Sigmoid colon (tissue), 7 donors: ENCODE measurements around the gene ZDHHC11. TPM values are rescaled to one million over a fixed set of nuclear protein-coding genes. Genes with fewer than 3 reads are reported as not detected.

ENCODE experiments used
- DNase-seq: peaks from one replicate; pipeline ENCODE4 v3.0.0-alpha.2; 2019
- H3K27ac ChIP-seq, 4 donors: fragments of 200-600 bp; sonication (generic); one replicate each; pipeline ENCODE4 v1.5.1; 2016 to 2019; ENCODE audit warnings: mild to moderate bottlenecking in 1 of 4
- H3K27me3 ChIP-seq, 3 donors: fragments of 200-600 bp; sonication (generic); one replicate each; pipeline ENCODE4 v1.5.1; 2019; ENCODE audit warnings: mild to moderate bottlenecking in 1 of 3
- H3K36me3 ChIP-seq, 4 donors: fragments of 200-600 bp; sonication (generic); one replicate each; pipeline ENCODE4 v1.5.1; 2016 to 2019
- H3K4me1 ChIP-seq, 4 donors: fragments of 200-600 bp; sonication (generic); one replicate each; pipeline ENCODE4 v1.5.1; 2017 to 2019
- H3K4me3 ChIP-seq, 4 donors: fragments of 200-600 bp; sonication (generic); one replicate each; pipeline ENCODE4 v1.5.1; 2017 to 2019; ENCODE audit warnings: mild to moderate bottlenecking in 2 of 4, moderate library complexity in 1 of 4
- H3K9me3 ChIP-seq, 4 donors: fragments of 200-600 bp in 3 of 4; sonication (generic) in 3 of 4; one replicate each; pipeline versions ENCODE4 v1.5.1 to v1.6.1; 2013 to 2019
- CTCF ChIP-seq, 4 experiments: fragments of 450-650 bp in 3 of 4; fragments of 200-600 bp in 1 of 4; IDR thresholded peaks; one replicate each; pipeline ENCODE4 v1.5.1; 2016 to 2019; ENCODE audit warnings: antibody characterized with exemption in 4 of 4, mild to moderate bottlenecking in 3 of 4, moderate library complexity in 2 of 4
- EP300 ChIP-seq, 4 donors: sonication (generic); formaldehyde crosslinking; IDR thresholded peaks; one replicate each; pipeline ENCODE4 v1.6.1; 2017; ENCODE audit warnings: antibody characterized with exemption in 4 of 4
- POLR2A ChIP-seq, 2 donors: fragments of 450-650 bp; IDR thresholded peaks; one replicate each; pipeline ENCODE4 v1.6.1; 2016; ENCODE audit warnings: antibody characterized with exemption in 2 of 2, mild to moderate bottlenecking in 2 of 2, moderate library complexity in 2 of 2
- POLR2AphosphoS5 ChIP-seq, 4 donors: sonication (generic); formaldehyde crosslinking; IDR thresholded peaks; one replicate each; pipeline ENCODE4 v1.6.1; 2017; ENCODE audit warnings: antibody characterized with exemption in 4 of 4
- WGBS, 2 donors: extraction: QIAGEN DNeasy Blood & Tissue Kit; methylation state at CpG; one replicate each; pipeline ENCODE4 v1.1.7; 2013; 5-methylcytosine and 5-hydroxymethylcytosine counted together
- intact Hi-C: fragments of 100-400 bp; cut with DNase I; formaldehyde crosslinking; loops from one replicate; pipeline ENCODE4 v1.15.1; 2023
- polyA plus RNA-seq, 3 donors: library from polyadenylated mRNA; stranded (reverse); fragments of 200-250 nt; gene quantifications; one replicate each; pipeline ENCODE4 v1.2.3, GENCODE V29; 2013
- total RNA-seq, 4 donors: library from RNA; depleted of rRNA; stranded (reverse); fragments of >200 nt; gene quantifications; one replicate each; pipeline ENCODE4 v1.1.0, GENCODE V29; 2016
- donor health status: healthy with polysubstance abuse.
- donor health status: Bipolar disorder and iron deficiency.
- donor health status: healthy.

The ZDHHC11 gene
- total and polyA plus RNA-seq, 7 donors = 0.60 to 8.0 (median 3.7) TPM; not detected in 1

- Histone ChIP-seq H3K4me1 (no peaks in the 10 kb centered on the region), H3K27ac (no peak overlapping the region), H3K4me3 (no peak overlapping the region), H3K36me3 (peaks cover 6 to 100% (median 71%) of the 10 kb centered on the region in 4 donors), H3K9me3 (no peaks in the 10 kb centered on the region), H3K27me3 (no peaks in the 10 kb centered on the region)
- intact Hi-C loops = no loop called here
- no peak for DNase-seq
- TF ChIP-seq EP300 (IDR thresholded peaks at IDR 0.05) (no peak), CTCF (IDR thresholded peaks at IDR 0.05) (no peak), POLR2AphosphoS5 (IDR thresholded peaks at IDR 0.05) (no peak), POLR2A (IDR thresholded peaks at IDR 0.05) (no peak)
- WGBS, 2 donors = 93 to 95% methylated on average over 16 of the region's 16 CpGs
Observed at GRCh38 chr5:868428-869135, 17.8 kb upstream of the ZDHHC11 start.

GRCh38 chr5:867300-867870 lies 16.6 kb upstream of the ZDHHC11 start:
- intact Hi-C loops = no loop called here
- DNase-seq = no peak
- no peaks in the 10 kb centered on the region for H3K4me1 ChIP-seq
- no peaks in the 10 kb centered on the region for H3K9me3 ChIP-seq
- H3K4me3 ChIP-seq = no peak overlapping the region
- peaks cover 6 to 100% (median 74%) of the 10 kb centered on the region in 4 donors for H3K36me3 ChIP-seq
- TF ChIP-seq EP300 (IDR thresholded peaks at IDR 0.05) (no peak), POLR2AphosphoS5 (IDR thresholded peaks at IDR 0.05) (no peak), POLR2A (IDR thresholded peaks at IDR 0.05) (no peak), CTCF (IDR thresholded peaks at IDR 0.05) (no peak)
- no peak overlapping the region for H3K27ac ChIP-seq
- WGBS, 2 donors = 44 to 86% methylated on average over 6 of the region's 6 CpGs
- H3K27me3 ChIP-seq = no peaks in the 10 kb centered on the region

- Histone ChIP-seq H3K4me3 (no peak overlapping the region), H3K4me1 (no peaks in the 10 kb centered on the region), H3K27me3 (no peaks in the 10 kb centered on the region), H3K9me3 (no peaks in the 10 kb centered on the region), H3K27ac (no peak overlapping the region), H3K36me3 (peaks cover 6 to 87% (median 59%) of the 10 kb centered on the region in 4 donors)
- intact Hi-C loops = no loop called here
- TF ChIP-seq EP300 (IDR thresholded peaks at IDR 0.05) = no peak
- no peak for TF ChIP-seq CTCF (IDR thresholded peaks at IDR 0.05)
- TF ChIP-seq POLR2AphosphoS5 (IDR thresholded peaks at IDR 0.05) = no peak
- TF ChIP-seq POLR2A (IDR thresholded peaks at IDR 0.05) = no peak
- 96% methylated on average over 10 of the region's 10 CpGs for WGBS, 2 donors
- DNase-seq = no peak
Observed at GRCh38 chr5:865771-866170, 15.0 kb upstream of the ZDHHC11 start.

GRCh38 chr5:865168-865521 lies 14.4 kb upstream of the ZDHHC11 start:
- Histone ChIP-seq H3K36me3 (peaks cover 6 to 81% (median 54%) of the 10 kb centered on the region in 4 donors), H3K4me3 (no peak overlapping the region), H3K27ac (no peak overlapping the region), H3K27me3 (no peaks in the 10 kb centered on the region), H3K9me3 (no peaks in the 10 kb centered on the region), H3K4me1 (no peaks in the 10 kb centered on the region)
- 91% methylated on average over 24 of the region's 24 CpGs for WGBS, 2 donors
- DNase-seq = no peak
- no peak for TF ChIP-seq POLR2A (IDR thresholded peaks at IDR 0.05)
- TF ChIP-seq CTCF (IDR thresholded peaks at IDR 0.05) = no peak
- intact Hi-C loops = no loop called here
